Prostate gland (tissue), 2 donors: ENCODE data around the gene KIF7. TPM values are rescaled to one million over a fixed set of nuclear protein-coding genes. Genes with fewer than 3 reads are reported as not detected.

Source experiments
- DNase-seq: peaks from one replicate; pipeline ENCODE4 v3.0.0-alpha.2; 2019; ENCODE audit warnings: low spot score
- H3K27ac ChIP-seq, 2 donors: fragments of 200-600 bp; sonication (generic); 2 replicates each; pipeline ENCODE4 v1.5.1; 2017 to 2019
- H3K27me3 ChIP-seq: fragments of 200-600 bp; sonication (generic); replicated peaks from 2 replicates; pipeline ENCODE4 v1.5.1; 2019; ENCODE audit not compliant: insufficient read depth
- H3K36me3 ChIP-seq, 2 donors: fragments of 200-600 bp; sonication (generic); 1 replicate in 1 of 2; 2 replicates in 1 of 2; pipeline versions ENCODE4 v1.5.1 to v1.8.1; 2017 to 2019
- H3K4me1 ChIP-seq: fragments of 200-600 bp; sonication (generic); replicated peaks from 2 replicates; pipeline ENCODE4 v1.5.1; 2019
- H3K4me3 ChIP-seq, 2 donors: fragments of 200-600 bp; sonication (generic); 2 replicates each; pipeline ENCODE4 v1.5.1; 2017 to 2019
- H3K9me3 ChIP-seq: fragments of 200-600 bp; sonication (generic); 2 replicates; pipeline ENCODE4 v1.5.1; 2017
- CTCF ChIP-seq, 4 experiments: fragments of 200-600 bp in 2 of 4; fragments of 450-650 bp in 2 of 4; sonication (generic) in 2 of 4; IDR thresholded peaks; 1 replicate in 3 of 4; 2 replicates in 1 of 4; pipeline ENCODE4 v1.5.1; 2016 to 2019; ENCODE audit warnings: antibody characterized with exemption in 4 of 4, mild to moderate bottlenecking in 2 of 4, moderate library complexity in 2 of 4
- POLR2A ChIP-seq: fragments of 450-650 bp; IDR thresholded peaks from one replicate; pipeline ENCODE4 v1.6.1; 2016; ENCODE audit warnings: antibody characterized with exemption, mild to moderate bottlenecking
- POLR2AphosphoS5 ChIP-seq: sonication (generic); formaldehyde crosslinking; IDR thresholded peaks from one replicate; pipeline ENCODE4 v1.6.1; 2017; ENCODE audit warnings: antibody characterized with exemption
- WGBS: methylation state at CpG from one replicate; pipeline ENCODE4 v1.1.5; 2018; 5-methylcytosine and 5-hydroxymethylcytosine counted together
- intact Hi-C: fragments of 100-400 bp; cut with DNase I; formaldehyde crosslinking; loops from one replicate; pipeline ENCODE4 v1.14.2; 2022
- total RNA-seq, 2 donors: library from RNA; depleted of rRNA; stranded (reverse); fragments of >200 nt; gene quantifications; one replicate each; pipeline ENCODE4 v1.1.0, GENCODE V29; 2016

Gene KIF7
- total RNA-seq, 2 donors from 2014 or later, result 4.1 to 10.3 TPM

GRCh38 chr15:89649013-89649625, 6.1 kb downstream of the KIF7 start:
- no peaks in the 10 kb centered on the region for H3K27me3 ChIP-seq
- H3K4me3 ChIP-seq, result no peak overlapping the region
- intact Hi-C loops, result loop anchor here (10.0 kb wide), 1 partner anchor 96 kb away; no protein-coding TSS in a partner anchor
- no peaks in the 10 kb centered on the region for H3K4me1 ChIP-seq
- 91% methylated on average over 26 of the region's 37 CpGs for WGBS
- H3K36me3 ChIP-seq, result no peaks in the 10 kb centered on the region
- TF ChIP-seq CTCF (IDR thresholded peaks at IDR 0.05) (no peak), POLR2A (no peak), POLR2AphosphoS5 (no peak)
- H3K27ac ChIP-seq, result no peak overlapping the region
- H3K9me3 ChIP-seq, result no peaks in the 10 kb centered on the region
- DNase-seq, result no peak

GRCh38 chr15:89648106-89649012, 6.9 kb downstream of the KIF7 start:
- Histone ChIP-seq H3K4me1 (no peaks in the 10 kb centered on the region), H3K27me3 (no peaks in the 10 kb centered on the region), H3K36me3 (no peaks in the 10 kb centered on the region), H3K4me3 (no peak overlapping the region), H3K27ac (no peak overlapping the region), H3K9me3 (no peaks in the 10 kb centered on the region)
- no peak for TF ChIP-seq POLR2AphosphoS5
- TF ChIP-seq POLR2A, result no peak
- no peak for TF ChIP-seq CTCF (IDR thresholded peaks at IDR 0.05)
- intact Hi-C loops, result loop anchor here (10.0 kb wide), 1 partner anchor 96 kb away; no protein-coding TSS in a partner anchor
- 88% methylated on average over 75 of the region's 102 CpGs for WGBS
- DNase-seq, result no peak

- Histone ChIP-seq H3K4me3 (no peak overlapping the region), H3K36me3 (no peaks in the 10 kb centered on the region), H3K27me3 (no peaks in the 10 kb centered on the region), H3K4me1 (no peaks in the 10 kb centered on the region), H3K27ac (no peak overlapping the region), H3K9me3 (no peaks in the 10 kb centered on the region)
- DNase-seq, result peak; percentile 68
- WGBS, result 59% methylated on average over 25 of the region's 25 CpGs
- TF ChIP-seq POLR2AphosphoS5 (no peak), CTCF (IDR thresholded peaks at IDR 0.05) (peak; percentile 60 to 81 (median 72)), POLR2A (no peak)
- intact Hi-C loops, result loop anchor here (10.0 kb wide), 1 partner anchor 97 kb away; no protein-coding TSS in a partner anchor
Measured at GRCh38 chr15:89647191-89647851, 7.9 kb downstream of the KIF7 start.

- no peak overlapping the region for H3K4me3 ChIP-seq
- H3K27ac ChIP-seq, result no peak overlapping the region
- whole genome bisulfite sequencing, result 86% methylated on average over 20 of the region's 22 CpGs
- H3K27me3 ChIP-seq, result no peaks in the 10 kb centered on the region
- H3K36me3 ChIP-seq, result no peaks in the 10 kb centered on the region
- no peaks in the 10 kb centered on the region for H3K9me3 ChIP-seq
- DNase-seq, result no peak
- intact Hi-C loops, result loop anchor here (10.0 kb wide), 1 partner anchor 98 kb away; no protein-coding TSS in a partner anchor
- TF ChIP-seq POLR2AphosphoS5, result no peak
- TF ChIP-seq CTCF (IDR thresholded peaks at IDR 0.05), result no peak
- TF ChIP-seq POLR2A, result no peak
- no peaks in the 10 kb centered on the region for H3K4me1 ChIP-seq
Measured at GRCh38 chr15:89646416-89647141, 8.7 kb downstream of the KIF7 start.
